LNCaP clone FGC (cell line): ENCODE data around the gene MAPK9.
A peak's percentile ranks its signal among the peaks of the same experiment; 100 is the strongest.
"Not testable (repeated sequence)": the region's sequence is repeated elsewhere in the genome, so short reads cannot be mapped to it uniquely, and the experiment has no call there.

Experiments used
- DNase-seq: peaks from one replicate; pipeline ENCODE4 v3.0.0-alpha.2; 2011; ENCODE audit warnings: low read depth
- H3K4me3 ChIP-seq: 2 replicates; pipeline ENCODE4 v1.5.1; 2011; ENCODE audit warnings: mild to moderate bottlenecking, low read depth, low read length, control low read depth
- TF ChIP-seq, protein P1 (sequence below): IDR thresholded peaks from 2 replicates; pipeline ENCODE4 v1.5.1; 2012; ENCODE audit warnings: mild to moderate bottlenecking; ENCODE audit not compliant: control insufficient read depth, insufficient read depth; ENCODE audit errors: extremely low read depth

The MAPK9 gene

DNA sequence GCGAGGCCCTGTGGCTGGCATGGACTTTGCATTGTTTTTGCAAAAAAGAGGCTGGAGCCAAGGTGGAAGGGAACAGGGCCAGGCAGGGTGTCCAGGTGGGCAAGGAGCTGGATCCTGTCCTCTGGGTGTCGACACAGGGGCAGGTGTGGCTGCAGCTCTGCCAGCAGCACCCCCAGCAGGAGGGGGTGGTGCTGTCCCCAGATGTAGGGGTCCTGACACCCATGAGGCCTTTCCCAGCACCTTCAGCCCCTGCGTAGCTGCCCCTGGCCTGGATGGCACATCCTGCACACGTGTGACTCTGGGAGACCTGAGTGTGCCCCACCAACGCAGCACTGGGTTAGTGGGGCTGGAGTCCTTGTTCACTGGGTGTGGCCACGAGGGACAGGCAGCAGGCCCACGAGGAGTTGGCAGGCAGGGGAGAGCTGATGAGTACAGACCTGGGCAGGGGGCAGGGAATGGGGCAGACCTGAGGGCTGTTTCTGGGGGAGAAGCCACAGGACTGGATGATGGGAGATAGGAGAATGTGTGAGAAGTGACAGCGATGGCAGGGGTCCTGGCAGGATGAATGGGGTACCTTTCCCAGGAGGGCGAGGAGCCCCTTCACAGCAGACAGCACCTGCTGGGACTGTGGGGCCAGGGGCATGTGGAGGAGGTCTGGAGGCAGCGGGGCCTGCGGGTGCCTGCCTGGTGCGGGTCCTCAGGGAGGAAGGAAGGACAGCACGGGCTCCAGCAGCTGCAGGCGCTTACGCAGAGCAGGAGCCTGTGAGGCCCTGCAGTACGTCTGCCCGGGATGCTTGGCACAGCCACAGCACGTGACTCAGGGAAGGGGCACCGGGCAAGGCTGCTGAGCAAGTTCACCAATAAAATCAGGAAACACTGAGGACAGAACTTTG is 79.3 kb downstream of the MAPK9 start:
- no peak for DNase-seq
- no peak overlapping the region for H3K4me3 ChIP-seq
- TF ChIP-seq, protein P1, sequence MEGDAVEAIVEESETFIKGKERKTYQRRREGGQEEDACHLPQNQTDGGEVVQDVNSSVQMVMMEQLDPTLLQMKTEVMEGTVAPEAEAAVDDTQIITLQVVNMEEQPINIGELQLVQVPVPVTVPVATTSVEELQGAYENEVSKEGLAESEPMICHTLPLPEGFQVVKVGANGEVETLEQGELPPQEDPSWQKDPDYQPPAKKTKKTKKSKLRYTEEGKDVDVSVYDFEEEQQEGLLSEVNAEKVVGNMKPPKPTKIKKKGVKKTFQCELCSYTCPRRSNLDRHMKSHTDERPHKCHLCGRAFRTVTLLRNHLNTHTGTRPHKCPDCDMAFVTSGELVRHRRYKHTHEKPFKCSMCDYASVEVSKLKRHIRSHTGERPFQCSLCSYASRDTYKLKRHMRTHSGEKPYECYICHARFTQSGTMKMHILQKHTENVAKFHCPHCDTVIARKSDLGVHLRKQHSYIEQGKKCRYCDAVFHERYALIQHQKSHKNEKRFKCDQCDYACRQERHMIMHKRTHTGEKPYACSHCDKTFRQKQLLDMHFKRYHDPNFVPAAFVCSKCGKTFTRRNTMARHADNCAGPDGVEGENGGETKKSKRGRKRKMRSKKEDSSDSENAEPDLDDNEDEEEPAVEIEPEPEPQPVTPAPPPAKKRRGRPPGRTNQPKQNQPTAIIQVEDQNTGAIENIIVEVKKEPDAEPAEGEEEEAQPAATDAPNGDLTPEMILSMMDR: no peak

DNA sequence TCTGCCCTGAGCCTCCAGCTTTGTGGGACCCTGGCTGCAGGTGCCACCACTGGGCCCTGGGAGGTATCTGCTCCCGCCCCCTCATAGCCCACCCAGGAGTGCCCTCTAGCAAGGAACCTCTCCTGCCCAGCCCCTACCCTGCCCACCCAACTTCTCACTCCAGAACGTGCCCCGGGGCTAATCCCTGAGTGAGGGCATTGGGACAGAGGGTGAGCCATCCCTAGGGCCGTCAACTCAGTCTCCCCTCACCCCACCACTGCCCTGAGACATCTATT is 80.2 kb downstream of the MAPK9 start:
- no peak for DNase-seq
- TF ChIP-seq, protein P1: no peak
- H3K4me3 ChIP-seq: no peak overlapping the region

DNA sequence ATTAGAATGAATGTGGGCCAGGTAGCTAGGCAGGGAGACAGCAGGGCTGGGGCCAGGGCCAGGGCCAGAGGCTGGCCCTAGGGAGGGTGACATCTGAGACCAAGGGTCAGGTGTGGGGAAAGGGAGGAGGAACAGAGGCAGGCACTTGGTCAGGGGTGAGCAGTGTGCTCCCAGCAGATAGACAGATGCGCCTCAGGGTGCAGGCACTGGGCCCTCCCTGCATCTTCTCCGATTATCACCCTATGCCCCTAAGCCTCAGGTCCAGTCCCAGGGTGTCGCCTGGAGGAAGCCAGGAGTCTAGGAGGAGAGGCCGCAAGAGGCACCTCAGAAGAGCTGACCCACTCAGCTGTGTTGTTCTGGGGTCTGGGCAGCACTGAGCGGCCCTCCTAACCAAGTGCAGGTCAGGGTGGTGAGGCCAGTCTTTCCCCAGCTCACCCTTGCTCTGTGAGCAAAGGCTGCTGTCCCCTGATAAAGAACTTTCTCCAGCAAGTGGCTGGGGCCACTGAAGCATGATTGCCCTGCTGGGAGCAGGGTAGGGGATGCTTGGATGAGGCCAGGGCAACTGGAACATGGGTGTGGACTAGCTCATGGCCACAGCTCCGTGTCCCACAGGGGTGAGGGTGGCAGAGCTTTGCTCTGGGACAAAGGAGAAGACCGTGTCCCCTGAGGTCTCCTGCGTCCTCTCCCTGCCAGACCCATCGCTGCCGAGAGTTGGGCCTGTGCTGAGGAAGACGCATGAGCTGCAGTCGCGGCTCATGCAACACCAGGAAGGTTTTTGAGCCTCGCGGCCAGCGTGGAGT is 80.7 kb downstream of the MAPK9 start:
- H3K4me3 ChIP-seq: no peak overlapping the region
- DNase-seq: no peak
- TF ChIP-seq, protein P1: no peak

DNA sequence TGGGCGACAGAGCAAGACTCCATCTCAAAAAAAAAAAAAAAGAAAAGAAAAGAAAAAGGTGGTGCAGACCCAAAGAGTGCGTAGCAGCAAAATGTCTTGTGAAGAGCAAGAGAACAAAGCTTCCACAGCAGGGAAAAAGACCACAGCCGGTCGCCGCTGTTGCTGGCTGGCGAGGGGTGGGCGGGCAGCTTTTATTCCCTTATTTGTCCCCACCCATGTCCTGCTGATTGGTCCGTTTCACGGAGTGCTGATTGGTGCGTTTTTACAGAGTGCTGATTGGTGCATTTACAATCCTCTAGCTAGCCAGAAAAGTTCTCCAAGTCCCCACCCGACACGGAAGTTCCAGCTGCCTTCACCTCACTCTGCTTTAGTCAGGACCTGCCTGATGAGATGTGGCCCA is 81.8 kb downstream of the MAPK9 start:
- DNase-seq, H3K4me3 ChIP-seq: not testable (repeated sequence)

DNA sequence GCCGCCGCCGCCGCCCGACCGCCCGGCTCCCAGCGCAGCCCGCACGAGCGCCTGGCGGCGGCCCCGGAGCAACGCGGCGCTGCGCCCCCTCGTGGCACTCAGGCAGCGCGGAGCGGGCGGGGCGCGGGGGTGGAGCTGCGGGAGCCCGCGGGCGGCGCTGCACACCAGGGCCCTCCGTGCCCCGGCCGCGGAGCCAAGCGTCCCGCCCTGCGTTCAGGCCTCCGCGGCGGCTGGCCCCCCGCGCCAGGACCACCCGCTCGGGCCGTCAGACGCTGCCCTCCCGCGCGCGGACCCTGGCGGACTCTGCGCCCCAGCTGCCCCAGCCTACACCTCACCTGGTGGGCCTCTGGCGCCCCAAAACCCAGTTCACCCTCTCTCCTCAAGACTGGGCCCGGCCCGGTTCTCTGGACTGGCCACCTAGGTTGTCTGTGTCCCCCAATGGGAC is 82.7 kb downstream of the MAPK9 start, which contains the start of gene RASGEF1C:
Gene RASGEF1C, minus strand, starts transcription at position 75 of the 445 bp plus-strand sequence. CDS start 71,159 bp downstream, outside the sequence.
- no peak for DNase-seq
- TF ChIP-seq, protein P1: peak; percentile 89
- H3K4me3 ChIP-seq: peak within 1 kb of the TSS; percentile 39

DNA sequence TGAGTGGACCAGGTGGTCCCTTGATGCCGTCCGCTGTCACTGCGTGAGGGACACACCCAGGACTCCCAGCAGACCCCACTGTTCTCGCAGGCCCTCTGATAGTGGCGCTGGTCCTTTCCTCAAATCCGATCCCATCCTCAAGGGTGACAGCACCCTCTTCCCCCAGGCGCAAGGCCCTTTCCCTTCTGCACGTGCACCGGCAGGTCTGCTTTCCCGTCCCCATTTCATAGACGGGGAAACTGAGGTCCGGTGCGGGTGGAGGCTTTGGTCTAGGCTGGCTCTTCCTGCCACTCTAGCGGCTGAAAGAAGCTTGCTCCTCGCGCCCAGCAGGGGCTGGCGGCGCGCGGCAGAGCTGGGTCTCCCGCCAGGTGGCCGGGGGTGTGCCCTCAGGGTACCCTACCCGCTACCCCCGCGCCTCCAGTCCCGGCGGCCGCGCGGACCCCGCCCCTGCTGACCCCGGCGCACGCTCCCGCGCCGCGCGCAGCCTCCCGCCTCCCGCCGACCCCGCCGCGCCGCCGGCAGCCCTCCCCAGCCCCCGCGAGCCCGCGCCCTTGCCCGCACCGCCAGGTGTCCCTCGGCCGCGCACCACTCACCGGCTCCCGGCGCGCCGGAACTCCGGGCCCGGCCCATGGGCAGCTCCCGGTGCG is 83.3 kb downstream of the MAPK9 start:
- TF ChIP-seq, protein P1: peak; percentile 9; the same call in 1 of the 2 replicates
- DNase-seq: no peak
- peak overlapping the region; percentile 39 for H3K4me3 ChIP-seq

DNA sequence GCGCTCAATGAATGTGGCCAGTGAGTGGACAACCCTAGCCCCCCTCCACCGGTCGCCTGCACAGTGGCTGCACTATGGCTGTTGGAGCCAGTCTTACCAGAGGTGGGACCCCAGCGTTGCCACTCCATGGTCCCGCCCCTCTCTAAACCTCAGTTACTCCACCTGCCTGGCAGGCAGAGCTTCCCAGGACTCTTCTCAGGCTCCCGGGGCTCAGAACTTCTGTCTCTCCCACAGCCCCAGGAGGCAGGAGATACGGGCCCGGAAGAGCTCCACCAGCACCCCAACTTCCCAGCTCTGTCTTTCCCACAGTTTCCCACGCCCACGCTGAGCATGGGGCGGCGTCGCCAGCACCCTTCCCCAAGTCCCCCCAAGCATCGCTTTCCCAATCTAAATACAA is 83.8 kb downstream of the MAPK9 start:
- peak overlapping the region; percentile 39 for H3K4me3 ChIP-seq
- no peak for DNase-seq
- TF ChIP-seq, protein P1: no peak
